Stimulated activated naive CD8-positive, alpha-beta T cell treated with anti-CD3 and anti-CD28 coated beads, Interleukin-15, Interleukin-2, amounts not matched to agents 100 ng/mL and 50 ng/mL, for 24 hours (primary cell): ENCODE data around the gene HEXIM2.

Source experiments
- H3K27ac Mint-ChIP-seq: one replicate; pipeline ENCODE4 v1.8.0; 2021; ENCODE audit warnings: mild to moderate bottlenecking, mixed read lengths
- H3K27me3 Mint-ChIP-seq: one replicate; pipeline ENCODE4 v1.8.0; 2021; ENCODE audit warnings: mixed read lengths
- H3K36me3 Mint-ChIP-seq: one replicate; pipeline ENCODE4 v1.8.0; 2021; ENCODE audit warnings: low read depth, mixed read lengths
- H3K4me1 Mint-ChIP-seq: one replicate; pipeline ENCODE4 v1.8.0; 2021; ENCODE audit warnings: low read depth, mixed read lengths
- H3K4me3 Mint-ChIP-seq: one replicate; pipeline ENCODE4 v1.8.0; 2021; ENCODE audit warnings: mild to moderate bottlenecking, mixed read lengths
- H3K9me3 Mint-ChIP-seq: one replicate; pipeline ENCODE4 v1.8.0; 2021; ENCODE audit warnings: mixed read lengths

Gene HEXIM2

DNA sequence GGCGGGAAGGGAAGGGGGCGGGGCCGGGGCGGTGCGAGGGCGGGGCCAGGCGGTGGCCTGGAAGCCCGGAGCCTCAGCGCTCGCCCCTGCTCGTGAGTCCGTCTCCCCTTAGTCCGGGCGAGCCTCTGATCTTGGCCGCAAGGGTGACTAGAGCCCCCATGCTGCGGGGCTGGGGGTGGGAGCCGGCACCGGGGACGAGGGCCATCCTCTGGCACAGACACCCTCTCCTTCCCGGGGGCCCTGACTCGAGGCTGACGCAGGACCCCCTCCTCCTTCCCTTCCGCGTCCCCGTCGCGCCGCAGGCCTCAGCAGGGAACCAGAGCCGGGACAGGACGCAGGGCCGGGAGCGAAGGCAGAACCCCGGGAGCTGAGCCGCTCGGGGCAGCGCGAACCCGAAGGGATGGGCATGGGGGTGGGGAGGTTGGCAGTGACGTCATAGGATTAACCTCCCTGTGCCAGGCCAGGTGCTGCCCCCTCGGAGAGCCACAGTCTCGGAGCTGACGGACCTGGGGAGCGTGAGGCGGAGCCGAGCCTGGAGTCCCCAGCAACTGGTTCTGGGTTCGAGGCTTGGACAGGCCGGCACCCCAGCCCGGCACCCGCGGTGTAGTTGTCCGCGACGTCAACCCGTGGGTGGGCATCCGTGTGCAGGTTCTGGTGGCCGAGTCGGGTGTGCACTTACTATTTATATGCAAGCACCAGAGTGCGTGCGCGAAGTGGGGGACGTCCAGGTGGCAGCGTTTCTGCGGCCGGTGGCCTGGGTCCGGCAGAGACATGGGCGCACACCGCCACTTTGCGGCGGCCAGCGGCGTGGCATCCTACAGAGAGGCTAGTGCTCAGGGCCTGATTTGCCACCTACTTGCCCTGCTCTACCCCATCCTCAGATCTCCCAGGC lies 28.9 kb upstream of the HEXIM2 start:
- Mint-ChIP-seq H3K9me3 (no peaks in the 10 kb centered on the region), H3K4me1 (peaks cover 23% of the 10 kb centered on the region), H3K27ac (peak overlapping the region; percentile 16), H3K27me3 (peaks cover 6% of the 10 kb centered on the region), H3K4me3 (peak overlapping the region; percentile 84), H3K36me3 (no peaks in the 10 kb centered on the region)

DNA sequence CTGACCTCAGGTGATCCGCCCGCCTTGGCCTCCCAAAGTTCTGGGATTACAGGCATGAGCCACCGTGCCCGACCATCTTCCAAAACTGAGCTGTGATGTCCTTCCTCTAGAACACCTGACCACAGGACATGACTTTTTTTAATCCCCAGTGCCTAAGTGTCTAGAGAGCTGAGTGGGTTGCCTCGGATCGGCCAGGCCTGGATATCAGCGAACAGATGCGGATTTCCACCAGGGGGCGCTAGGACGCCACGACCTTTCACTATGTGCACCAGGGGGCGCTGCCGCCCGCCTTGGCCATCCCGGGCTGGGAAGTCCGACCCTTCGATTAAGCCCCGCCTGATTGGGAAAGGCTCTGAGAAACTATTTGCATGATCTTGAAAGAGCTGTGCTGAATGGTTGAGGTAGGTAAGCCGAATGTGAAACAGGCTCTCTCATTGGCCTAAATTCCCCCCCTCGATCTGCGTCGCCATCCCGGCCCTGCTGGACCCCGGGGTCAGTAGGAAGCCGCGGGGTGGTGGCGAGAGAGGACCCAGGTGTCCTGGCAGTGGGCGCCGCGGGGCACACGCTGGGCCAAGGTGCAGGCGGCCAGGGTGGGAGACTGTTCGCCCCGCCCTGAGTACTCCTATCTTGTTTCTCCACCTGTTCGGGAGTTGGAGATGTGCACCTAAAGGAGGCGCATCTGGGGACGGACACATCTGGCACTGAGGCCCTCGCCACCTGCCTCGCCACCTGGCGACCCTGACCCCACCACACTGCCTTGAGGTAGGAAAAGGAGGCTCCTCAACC lies 26.3 kb upstream of the HEXIM2 start, which contains the start of gene ACBD4:
Gene ACBD4 (plus strand): TSS at position 496 of the 786 bp plus-strand sequence. CDS start 458 bp downstream, outside the sequence.
- Mint-ChIP-seq H3K9me3 (no peaks in the 10 kb centered on the region), H3K27ac (peak within 1 kb of the TSS; percentile 65), H3K4me1 (peaks cover 23% of the 10 kb centered on the region), H3K4me3 (peak within 1 kb of the TSS; percentile 86), H3K27me3 (peaks cover 6% of the 10 kb centered on the region), H3K36me3 (no peaks in the 10 kb centered on the region)

DNA sequence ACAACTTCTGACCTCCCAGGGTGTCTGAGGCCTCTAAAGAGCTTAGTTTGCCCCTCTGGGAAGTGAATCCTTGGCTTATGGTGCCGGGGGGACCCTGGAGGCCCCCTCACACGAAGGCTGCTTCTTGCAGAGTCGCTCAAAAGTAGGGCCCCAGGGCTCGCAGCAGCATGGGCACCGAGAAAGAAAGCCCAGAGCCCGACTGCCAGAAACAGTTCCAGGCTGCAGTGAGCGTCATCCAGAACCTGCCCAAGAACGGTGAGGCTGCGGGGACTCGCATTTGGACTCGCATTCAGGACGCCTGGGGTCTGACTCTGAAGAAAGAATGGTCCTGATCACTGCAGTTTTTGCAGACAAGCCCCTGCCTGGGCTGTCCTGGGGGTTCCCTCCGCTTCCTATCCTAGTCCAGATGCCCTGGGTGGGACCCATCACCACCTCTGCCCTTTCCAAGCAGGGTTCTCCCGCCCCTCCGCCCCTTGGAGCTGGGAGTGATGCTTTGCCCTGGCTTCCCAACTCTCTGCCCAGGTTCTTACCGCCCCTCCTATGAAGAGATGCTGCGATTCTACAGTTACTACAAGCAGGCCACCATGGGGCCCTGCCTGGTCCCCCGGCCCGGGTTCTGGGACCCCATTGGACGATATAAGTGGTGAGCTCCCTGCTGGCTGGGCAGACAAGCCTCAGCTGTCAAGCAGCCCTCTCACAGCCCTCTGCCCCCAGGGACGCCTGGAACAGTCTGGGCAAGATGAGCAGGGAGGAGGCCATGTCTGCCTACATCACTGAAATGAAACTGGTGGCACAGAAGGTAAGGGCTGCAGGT lies 25.5 kb upstream of the HEXIM2 start:
- Mint-ChIP-seq H3K36me3 (peaks cover 2% of the 10 kb centered on the region), H3K4me1 (peaks cover 23% of the 10 kb centered on the region), H3K27me3 (peaks cover 2% of the 10 kb centered on the region), H3K27ac (peak overlapping the region; percentile 65), H3K4me3 (peak overlapping the region; percentile 86), H3K9me3 (no peaks in the 10 kb centered on the region)

DNA sequence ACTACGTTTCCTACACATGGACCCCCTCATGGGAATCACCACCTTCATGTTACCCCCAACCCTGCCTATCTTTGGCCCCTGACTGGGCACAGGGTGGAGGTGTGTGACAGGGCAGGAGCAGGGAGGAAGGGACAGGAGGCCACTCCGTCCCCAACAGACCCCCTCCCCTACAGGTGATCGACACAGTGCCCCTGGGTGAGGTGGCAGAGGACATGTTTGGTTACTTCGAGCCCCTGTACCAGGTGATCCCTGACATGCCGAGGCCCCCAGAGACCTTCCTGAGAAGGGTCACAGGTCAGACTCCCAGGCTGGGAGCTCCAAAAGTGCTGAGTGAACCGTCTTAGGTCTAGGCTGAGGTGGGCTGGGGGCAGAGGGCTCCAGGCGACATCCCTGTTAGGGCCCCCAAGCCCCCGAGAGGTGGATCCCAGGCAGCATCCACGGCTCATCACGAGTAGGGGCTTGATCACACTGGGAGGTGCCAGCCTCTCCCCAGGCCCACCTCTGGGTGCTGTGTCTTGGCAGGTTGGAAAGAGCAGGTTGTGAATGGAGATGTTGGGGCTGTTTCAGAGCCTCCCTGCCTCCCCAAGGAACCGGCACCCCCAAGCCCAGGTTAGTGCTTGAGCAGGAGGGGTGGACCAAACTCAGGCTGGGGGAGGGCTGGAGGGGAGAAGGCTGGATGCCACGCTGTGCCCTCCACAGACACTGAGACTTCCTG lies 24.7 kb upstream of the HEXIM2 start:
- H3K27ac Mint-ChIP-seq = no peak overlapping the region
- peaks cover 23% of the 10 kb centered on the region for H3K4me1 Mint-ChIP-seq
- no peaks in the 10 kb centered on the region for H3K9me3 Mint-ChIP-seq
- no peak overlapping the region for H3K4me3 Mint-ChIP-seq
- H3K27me3 Mint-ChIP-seq = no peaks in the 10 kb centered on the region
- H3K36me3 Mint-ChIP-seq = peaks cover 3% of the 10 kb centered on the region

DNA sequence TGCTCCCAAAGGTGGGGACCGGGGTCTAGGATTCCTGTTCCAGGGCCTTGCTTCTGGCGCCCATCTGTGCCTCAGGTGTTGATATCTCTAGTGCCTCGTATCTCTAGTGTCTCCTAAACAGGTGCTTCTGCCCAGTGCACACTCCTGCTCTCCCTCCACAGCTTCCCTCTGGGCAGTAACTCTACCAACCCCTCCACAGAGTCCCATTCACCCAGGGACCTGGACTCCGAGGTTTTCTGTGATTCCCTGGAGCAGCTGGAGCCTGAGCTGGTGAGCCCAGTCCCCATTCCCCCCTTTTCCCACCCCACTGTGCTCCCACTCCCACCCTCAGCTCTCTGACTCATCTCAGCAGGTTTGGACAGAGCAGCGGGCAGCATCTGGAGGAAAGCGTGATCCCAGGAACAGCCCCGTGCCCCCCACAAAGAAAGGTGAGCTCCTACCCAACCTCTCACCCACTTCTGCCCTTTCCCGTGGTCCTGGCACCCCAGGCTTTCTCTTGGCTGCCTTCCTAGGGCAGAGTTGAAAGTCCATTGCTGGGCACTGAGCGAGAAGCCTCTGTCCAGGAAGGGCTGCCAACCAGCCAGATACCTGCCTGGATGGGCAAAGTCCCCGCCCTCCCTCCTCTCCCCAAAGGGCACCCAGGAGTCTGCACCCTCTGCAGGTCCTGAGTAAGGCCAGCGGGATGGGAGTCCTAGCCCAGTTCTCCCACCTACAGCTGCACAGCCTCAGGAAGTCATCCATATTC lies 23.9 kb upstream of the HEXIM2 start:
- peaks cover 23% of the 10 kb centered on the region for H3K4me1 Mint-ChIP-seq
- H3K27me3 Mint-ChIP-seq = no peaks in the 10 kb centered on the region
- no peaks in the 10 kb centered on the region for H3K9me3 Mint-ChIP-seq
- H3K4me3 Mint-ChIP-seq = no peak overlapping the region
- no peak overlapping the region for H3K27ac Mint-ChIP-seq
- H3K36me3 Mint-ChIP-seq = peaks cover 3% of the 10 kb centered on the region

DNA sequence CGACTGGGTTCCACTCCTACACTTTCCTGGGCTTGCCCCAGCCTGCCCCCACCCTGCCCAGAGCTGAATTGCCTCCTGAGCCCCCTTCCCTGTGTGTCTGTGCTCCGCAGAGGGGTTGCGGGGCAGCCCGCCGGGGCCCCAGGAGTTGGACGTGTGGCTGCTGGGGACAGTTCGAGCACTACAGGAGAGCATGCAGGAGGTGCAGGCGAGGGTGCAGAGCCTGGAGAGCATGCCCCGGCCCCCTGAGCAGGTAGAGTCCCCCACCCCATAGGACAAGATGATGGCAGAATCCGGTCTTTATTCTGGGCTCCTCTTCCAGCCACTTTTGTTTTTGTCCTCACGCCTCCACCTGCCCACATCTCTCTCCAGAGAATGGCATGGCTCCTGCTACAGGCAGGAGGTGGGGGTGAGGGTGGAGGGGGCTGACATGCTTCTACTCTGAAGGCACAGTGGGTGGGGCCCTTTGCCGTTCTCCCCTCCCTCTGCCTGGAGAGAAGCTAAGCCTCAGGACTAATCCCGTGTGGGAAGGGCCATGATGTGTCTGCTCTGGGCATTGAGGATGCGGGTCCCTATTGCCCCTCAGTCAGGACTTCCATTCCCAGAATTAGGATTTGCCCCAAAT lies 22.7 kb upstream of the HEXIM2 start:
- H3K27me3 Mint-ChIP-seq = no peaks in the 10 kb centered on the region
- no peak overlapping the region for H3K4me3 Mint-ChIP-seq

DNA sequence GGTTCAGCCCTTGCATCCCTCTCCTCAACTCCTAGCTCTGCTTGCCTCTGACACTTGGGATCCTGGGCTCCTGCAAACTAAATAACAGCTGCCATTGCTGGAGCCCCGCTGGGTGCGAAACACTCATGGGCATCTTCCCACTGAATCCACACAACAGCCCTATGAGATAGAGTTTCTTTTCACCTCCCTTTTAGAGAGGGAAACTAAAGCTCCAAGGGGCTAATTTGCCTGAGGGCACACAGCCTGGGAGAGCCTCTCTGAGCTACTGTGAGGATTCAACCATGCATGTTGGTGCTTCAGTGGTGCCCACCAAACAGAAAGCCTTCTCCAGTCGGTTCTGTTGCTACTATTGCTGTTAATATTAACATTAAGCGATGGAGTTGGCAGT lies 22.1 kb upstream of the HEXIM2 start:
- Mint-ChIP-seq H3K27me3 (no peaks in the 10 kb centered on the region), H3K4me1 (peaks cover 25% of the 10 kb centered on the region), H3K9me3 (no peaks in the 10 kb centered on the region), H3K27ac (no peak overlapping the region), H3K36me3 (peaks cover 3% of the 10 kb centered on the region), H3K4me3 (no peak overlapping the region)

More for the DNA sequence above, 22.7 kb upstream of the HEXIM2 start:
- Mint-ChIP-seq H3K36me3 (peaks cover 3% of the 10 kb centered on the region), H3K9me3 (no peaks in the 10 kb centered on the region), H3K4me1 (peaks cover 24% of the 10 kb centered on the region), H3K27ac (no peak overlapping the region)

DNA sequence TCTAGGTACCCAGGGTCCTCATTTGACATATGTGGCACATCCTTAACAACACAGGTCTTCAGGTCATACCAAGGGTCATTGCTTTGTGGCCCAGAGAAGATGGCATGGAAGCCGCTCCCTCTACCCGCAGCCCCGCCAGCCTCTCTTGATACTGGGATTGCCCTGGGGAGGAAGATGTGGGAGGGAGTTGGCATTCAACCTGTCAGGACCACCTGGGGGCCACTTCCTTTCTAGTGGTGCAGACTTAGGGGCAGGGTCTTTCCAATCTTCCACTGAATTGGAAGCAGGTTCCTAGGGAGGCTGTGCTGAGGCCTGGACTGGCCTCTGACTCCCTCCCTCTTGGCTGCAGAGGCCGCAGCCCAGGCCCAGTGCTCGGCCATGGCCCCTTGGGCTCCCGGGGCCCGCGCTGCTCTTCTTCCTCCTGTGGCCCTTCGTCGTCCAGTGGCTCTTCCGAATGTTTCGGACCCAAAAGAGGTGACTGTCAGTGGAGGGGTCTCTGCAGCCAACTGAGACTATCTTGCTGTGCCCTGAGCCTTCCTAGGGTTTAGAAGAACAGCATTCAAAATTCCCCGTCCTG lies 18.5 kb upstream of the HEXIM2 start:
- H3K4me1 Mint-ChIP-seq = peaks cover 39% of the 10 kb centered on the region
- H3K36me3 Mint-ChIP-seq = peaks cover 9% of the 10 kb centered on the region
- no peaks in the 10 kb centered on the region for H3K9me3 Mint-ChIP-seq
- no peaks in the 10 kb centered on the region for H3K27me3 Mint-ChIP-seq
- peak overlapping the region; percentile 56 for H3K4me3 Mint-ChIP-seq
- H3K27ac Mint-ChIP-seq = peak overlapping the region; percentile 78

DNA sequence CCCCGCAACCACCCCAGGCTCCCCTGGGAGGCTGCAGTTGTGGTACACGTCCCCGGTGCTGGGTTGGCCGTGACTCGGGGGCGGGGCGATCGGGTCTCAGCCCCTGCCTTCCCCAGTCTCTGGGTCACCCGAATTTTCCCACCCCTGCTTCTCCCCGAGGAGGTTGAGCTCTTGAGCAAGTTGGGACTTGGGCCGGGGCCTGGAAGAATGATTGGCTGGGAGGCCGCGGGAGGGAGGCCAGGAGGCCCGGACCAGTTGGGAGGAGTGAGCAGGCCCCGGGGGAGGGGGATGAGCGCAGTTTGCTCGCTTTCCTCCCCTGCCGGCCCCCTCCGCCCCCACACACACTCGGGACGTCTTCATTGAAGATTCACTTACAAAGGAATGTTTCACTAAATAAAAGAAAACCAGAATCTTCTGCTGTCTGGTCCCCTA lies 17.9 kb upstream of the HEXIM2 start:
- peaks cover 12% of the 10 kb centered on the region for H3K36me3 Mint-ChIP-seq
- H3K27me3 Mint-ChIP-seq = no peaks in the 10 kb centered on the region
- no peaks in the 10 kb centered on the region for H3K9me3 Mint-ChIP-seq
- H3K4me1 Mint-ChIP-seq = peaks cover 42% of the 10 kb centered on the region
- H3K27ac Mint-ChIP-seq = peak overlapping the region; percentile 78
- H3K4me3 Mint-ChIP-seq = peak overlapping the region; percentile 56

DNA sequence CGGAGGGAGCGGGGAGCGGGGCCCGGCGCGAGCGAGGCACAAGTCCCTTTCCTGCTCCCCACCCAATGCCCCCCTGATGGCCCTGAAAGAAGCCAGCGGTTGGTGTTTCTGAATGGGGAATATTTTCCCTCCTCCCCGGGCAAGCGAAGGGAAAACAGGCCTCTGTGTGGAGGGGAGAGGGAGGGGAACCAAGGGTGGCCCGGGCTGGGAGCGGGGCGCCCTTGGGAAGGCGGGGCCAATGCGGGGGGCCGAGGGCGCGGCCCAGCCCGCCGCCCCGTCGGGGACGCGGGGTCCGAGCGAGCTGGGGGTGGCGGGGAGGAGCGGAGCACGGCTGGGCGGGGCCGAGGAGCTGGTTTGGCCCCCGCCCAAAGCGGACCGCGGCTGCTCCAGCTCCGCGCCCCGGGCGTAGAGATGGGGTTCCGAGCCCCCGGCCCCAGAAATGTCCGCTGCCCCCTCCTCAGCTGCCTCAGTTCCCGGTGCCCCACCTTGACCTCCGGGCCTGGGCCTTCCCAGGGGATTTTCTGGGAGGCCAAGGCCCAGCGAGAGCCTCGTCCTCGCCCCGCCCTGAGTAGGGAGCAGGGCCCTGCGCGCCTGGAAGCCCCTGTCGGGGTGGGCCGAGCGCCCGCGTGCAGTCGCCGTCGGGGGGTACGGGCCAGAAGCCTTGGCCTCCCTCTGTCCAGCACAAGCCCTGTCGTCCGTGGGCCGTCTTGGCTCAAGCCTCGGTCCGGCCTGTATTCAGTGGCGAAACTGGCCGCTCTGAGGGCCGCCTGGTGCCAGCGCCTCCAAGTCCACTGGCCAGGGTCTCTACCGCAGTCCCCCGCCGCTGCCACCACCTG lies 17.3 kb upstream of the HEXIM2 start:
- Mint-ChIP-seq H3K4me1 (peaks cover 42% of the 10 kb centered on the region), H3K4me3 (peak overlapping the region; percentile 56), H3K36me3 (peaks cover 15% of the 10 kb centered on the region), H3K9me3 (no peaks in the 10 kb centered on the region), H3K27me3 (no peaks in the 10 kb centered on the region), H3K27ac (no peak overlapping the region)

DNA sequence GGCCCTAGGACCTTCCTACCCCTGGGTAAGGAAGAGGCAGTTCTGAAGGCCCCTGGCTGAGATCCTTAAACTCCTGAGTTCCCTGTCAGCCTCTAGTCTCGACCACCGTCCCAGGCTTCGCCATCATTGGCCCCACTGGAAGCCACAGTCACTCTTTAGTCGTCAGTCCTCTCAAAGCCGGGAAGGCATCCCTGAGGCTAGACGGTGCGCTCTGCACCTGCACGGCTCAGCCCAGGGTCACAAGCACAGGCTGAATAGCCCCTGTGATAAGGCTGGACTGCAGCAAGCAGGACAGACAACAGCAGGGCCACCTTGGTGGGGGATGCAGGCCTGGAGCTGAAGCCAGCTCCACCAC lies 16.7 kb upstream of the HEXIM2 start:
- Mint-ChIP-seq H3K4me1 (peaks cover 42% of the 10 kb centered on the region), H3K36me3 (peaks cover 21% of the 10 kb centered on the region), H3K9me3 (no peaks in the 10 kb centered on the region), H3K4me3 (peak overlapping the region; percentile 13), H3K27me3 (no peaks in the 10 kb centered on the region), H3K27ac (no peak overlapping the region)

DNA sequence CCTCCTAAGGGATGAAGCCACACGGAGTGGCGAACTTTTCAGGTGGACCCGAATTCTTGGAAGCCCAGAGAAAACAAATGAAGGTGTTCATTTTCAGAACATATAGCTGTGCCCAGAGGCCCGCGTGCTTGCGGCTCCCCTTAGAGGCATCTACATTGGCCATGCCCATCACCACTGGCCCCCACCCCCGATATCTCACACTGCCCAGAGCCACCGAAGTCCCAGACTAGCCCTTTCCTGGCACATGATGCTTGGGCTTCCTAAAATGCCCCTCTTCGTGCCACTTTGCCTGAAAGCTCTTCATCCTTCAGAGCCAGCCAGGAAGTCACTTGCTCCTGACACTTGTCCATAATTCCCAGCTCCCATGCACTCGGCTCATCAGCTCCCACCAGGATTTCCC lies 15.5 kb upstream of the HEXIM2 start:
- Mint-ChIP-seq H3K4me3 (peak overlapping the region; percentile 94), H3K4me1 (peaks cover 51% of the 10 kb centered on the region), H3K27ac (peak overlapping the region; percentile 100), H3K9me3 (no peaks in the 10 kb centered on the region), H3K36me3 (peaks cover 28% of the 10 kb centered on the region), H3K27me3 (no peaks in the 10 kb centered on the region)
